Stimulated activated CD4-positive, alpha-beta T cell treated with anti-CD3 and anti-CD28 coated beads, Interleukin-1b, Interleukin-23, amount 100 ng/mL, for 48 hours (primary cell): ENCODE measurements around the gene HSPA12B.

Experiments
- DNase-seq: peaks from one replicate; pipeline ENCODE4 v3.0.0-alpha.2; 2020

The HSPA12B gene

GRCh38 chr20:3732327-3733118, at the start of gene HSPA12B:
Gene HSPA12B, plus strand, starts transcription at chr20:3732685. Its CDS starts 5,990 bp downstream, at chr20:3738675.
- DNase-seq, result no peak

GRCh38 chr20:3685341-3685740, 47.1 kb upstream of the HSPA12B start:
- DNase-seq, result no peak

GRCh38 chr20:3686421-3686820, 46.1 kb upstream of the HSPA12B start:
- DNase-seq, result no peak

- DNase-seq, result no peak
Measured at GRCh38 chr20:3686867-3687321, 45.6 kb upstream of the HSPA12B start.

- no peak for DNase-seq
Measured at GRCh38 chr20:3687655-3688054, 44.8 kb upstream of the HSPA12B start.

GRCh38 chr20:3689978-3690377, 42.5 kb upstream of the HSPA12B start:
- DNase-seq, result no peak

GRCh38 chr20:3690413-3690812, 42.1 kb upstream of the HSPA12B start:
- DNase-seq, result no peak

- DNase-seq, result no peak
Measured at GRCh38 chr20:3691306-3691705, 41.2 kb upstream of the HSPA12B start.

- DNase-seq, result no peak
Measured at GRCh38 chr20:3691897-3692296, 40.6 kb upstream of the HSPA12B start.

- DNase-seq, result no peak
Measured at GRCh38 chr20:3692706-3693294, 39.7 kb upstream of the HSPA12B start.

- DNase-seq, result no peak
Measured at GRCh38 chr20:3693376-3693775, 39.1 kb upstream of the HSPA12B start.

GRCh38 chr20:3694864-3695263, 37.6 kb upstream of the HSPA12B start:
- no peak for DNase-seq

GRCh38 chr20:3696200-3696599, 36.3 kb upstream of the HSPA12B start:
- no peak for DNase-seq

GRCh38 chr20:3696745-3697587, 35.5 kb upstream of the HSPA12B start:
- DNase-seq, result no peak

GRCh38 chr20:3697588-3698305, 34.7 kb upstream of the HSPA12B start:
- DNase-seq, result no peak

GRCh38 chr20:3698591-3699001, 33.9 kb upstream of the HSPA12B start:
- no peak for DNase-seq

GRCh38 chr20:3699037-3699436, 33.4 kb upstream of the HSPA12B start:
- DNase-seq, result no peak

- DNase-seq, result no peak
Measured at GRCh38 chr20:3701061-3701998, 31.2 kb upstream of the HSPA12B start.

- DNase-seq, result no peak
Measured at GRCh38 chr20:3702611-3703391, 29.7 kb upstream of the HSPA12B start.

GRCh38 chr20:3704087-3704486, 28.4 kb upstream of the HSPA12B start:
- no peak for DNase-seq

- no peak for DNase-seq
Measured at GRCh38 chr20:3705491-3705969, 27.0 kb upstream of the HSPA12B start.
